Measurements from ENCODE around the gene SUSD4. TPM values are rescaled to one million over a fixed set of nuclear protein-coding genes. Genes with fewer than 3 reads are reported as not detected.

Gene SUSD4
- total RNA-seq, 6 donors from 2014 or later, result 0.55 to 3.8 (median 2.9) TPM; not detected in 1

DNA sequence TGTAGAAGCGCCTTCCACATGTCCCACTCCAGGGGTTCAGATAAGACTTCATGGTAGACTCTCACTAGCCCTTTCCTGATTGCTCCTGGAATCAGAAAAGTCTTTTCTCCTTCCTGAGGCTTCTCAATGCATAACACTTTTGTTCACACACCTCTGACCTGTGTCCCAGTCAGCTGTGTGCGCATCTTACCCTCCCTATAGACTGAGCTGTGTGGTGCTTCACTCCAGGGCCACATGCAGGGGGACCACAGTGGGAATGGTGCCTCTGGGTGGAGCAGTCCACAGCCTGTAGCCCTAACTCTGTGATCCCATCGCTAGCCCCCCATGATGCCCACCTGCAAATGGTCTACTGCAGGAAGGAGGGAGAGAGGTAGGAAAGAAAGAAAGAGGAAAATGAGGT is 136.9 kb downstream of the SUSD4 start:
- Histone ChIP-seq H3K4me1 (no peaks in the 10 kb centered on the region), H3K27me3 (no peaks in the 10 kb centered on the region), H3K27ac (no peak overlapping the region), H3K4me3 (no peak overlapping the region), H3K36me3 (no peaks in the 10 kb centered on the region), H3K9me3 (no peaks in the 10 kb centered on the region)
- no peak for DNase-seq
- TF ChIP-seq, protein P1, sequence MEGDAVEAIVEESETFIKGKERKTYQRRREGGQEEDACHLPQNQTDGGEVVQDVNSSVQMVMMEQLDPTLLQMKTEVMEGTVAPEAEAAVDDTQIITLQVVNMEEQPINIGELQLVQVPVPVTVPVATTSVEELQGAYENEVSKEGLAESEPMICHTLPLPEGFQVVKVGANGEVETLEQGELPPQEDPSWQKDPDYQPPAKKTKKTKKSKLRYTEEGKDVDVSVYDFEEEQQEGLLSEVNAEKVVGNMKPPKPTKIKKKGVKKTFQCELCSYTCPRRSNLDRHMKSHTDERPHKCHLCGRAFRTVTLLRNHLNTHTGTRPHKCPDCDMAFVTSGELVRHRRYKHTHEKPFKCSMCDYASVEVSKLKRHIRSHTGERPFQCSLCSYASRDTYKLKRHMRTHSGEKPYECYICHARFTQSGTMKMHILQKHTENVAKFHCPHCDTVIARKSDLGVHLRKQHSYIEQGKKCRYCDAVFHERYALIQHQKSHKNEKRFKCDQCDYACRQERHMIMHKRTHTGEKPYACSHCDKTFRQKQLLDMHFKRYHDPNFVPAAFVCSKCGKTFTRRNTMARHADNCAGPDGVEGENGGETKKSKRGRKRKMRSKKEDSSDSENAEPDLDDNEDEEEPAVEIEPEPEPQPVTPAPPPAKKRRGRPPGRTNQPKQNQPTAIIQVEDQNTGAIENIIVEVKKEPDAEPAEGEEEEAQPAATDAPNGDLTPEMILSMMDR (IDR thresholded peaks at IDR 0.05), result no peak
- TF ChIP-seq POLR2A (IDR thresholded peaks at IDR 0.05), result no peak
- TF ChIP-seq POLR2AphosphoS5 (IDR thresholded peaks at IDR 0.05), result no peak
- TF ChIP-seq EP300 (IDR thresholded peaks at IDR 0.05), result no peak
- ATAC-seq (ENCODE audit: low FRiP score in 2 of 2), result no peak
- WGBS, 2 donors, result 89 to 91% methylated on average over 2 to 3 of the region's 3 CpGs

DNA sequence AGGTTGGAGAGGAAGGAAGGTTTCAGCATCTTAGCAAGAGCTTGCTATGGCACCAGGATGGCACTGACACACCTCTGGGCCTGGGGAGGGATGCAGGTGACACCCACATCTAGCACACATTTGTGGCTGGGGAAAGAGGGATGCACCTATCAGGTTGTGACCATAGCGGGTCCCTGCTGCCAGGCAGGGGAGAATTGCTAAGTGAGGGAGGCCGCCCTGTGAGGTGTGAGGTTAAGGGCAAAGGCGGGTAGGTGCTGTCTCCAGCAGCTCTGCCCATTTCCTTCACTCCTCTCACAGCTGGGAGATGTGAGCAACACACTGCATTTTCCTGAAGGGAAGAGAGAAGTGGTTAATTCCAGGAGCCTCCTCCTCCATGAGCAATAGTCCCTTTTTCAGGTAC is 137.7 kb downstream of the SUSD4 start:
- no peak for TF ChIP-seq EP300 (IDR thresholded peaks at IDR 0.05)
- TF ChIP-seq POLR2AphosphoS5 (IDR thresholded peaks at IDR 0.05), result no peak
- TF ChIP-seq POLR2A (IDR thresholded peaks at IDR 0.05), result no peak
- TF ChIP-seq, protein P1 (IDR thresholded peaks at IDR 0.05), result no peak
- Histone ChIP-seq H3K4me1 (no peaks in the 10 kb centered on the region), H3K27me3 (no peaks in the 10 kb centered on the region), H3K36me3 (no peaks in the 10 kb centered on the region), H3K9me3 (no peaks in the 10 kb centered on the region), H3K4me3 (no peak overlapping the region), H3K27ac (no peak overlapping the region)
- DNase-seq (no peak), ATAC-seq (ENCODE audit: low FRiP score in 2 of 2) (no peak)
- WGBS, 2 donors, result 87 to 97% methylated on average over 3 of the region's 3 CpGs

DNA sequence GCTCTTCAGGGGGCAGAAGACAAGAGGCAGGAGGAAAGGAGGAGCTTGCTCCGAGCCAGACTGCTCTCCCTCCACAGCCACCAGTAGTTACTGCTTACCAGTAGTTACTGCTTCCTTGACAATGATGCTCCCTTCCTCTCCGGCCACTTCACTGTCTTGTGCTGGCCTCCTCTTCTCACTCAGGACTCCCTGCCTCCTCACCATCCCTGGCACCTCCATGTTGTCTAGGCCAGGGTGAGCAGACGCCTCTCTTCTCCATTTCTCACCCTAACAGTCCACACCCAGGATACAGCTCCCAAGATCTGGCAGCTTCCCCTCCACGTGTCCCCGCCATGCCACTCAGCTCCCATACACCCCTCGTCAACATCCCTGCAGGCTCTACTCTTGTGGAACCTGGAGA is 138.5 kb downstream of the SUSD4 start:
- Histone ChIP-seq H3K27me3 (no peaks in the 10 kb centered on the region), H3K4me1 (no peaks in the 10 kb centered on the region), H3K9me3 (no peaks in the 10 kb centered on the region), H3K27ac (no peak overlapping the region), H3K4me3 (no peak overlapping the region), H3K36me3 (no peaks in the 10 kb centered on the region)
- ATAC-seq (ENCODE audit: low FRiP score in 2 of 2) (no peak), DNase-seq (no peak)
- 81 to 87% methylated on average over 6 of the region's 6 CpGs for WGBS, 2 donors
- TF ChIP-seq EP300 (IDR thresholded peaks at IDR 0.05) (no peak), POLR2AphosphoS5 (IDR thresholded peaks at IDR 0.05) (no peak), POLR2A (IDR thresholded peaks at IDR 0.05) (no peak)
- TF ChIP-seq, protein P1 (IDR thresholded peaks at IDR 0.05), result no peak

DNA sequence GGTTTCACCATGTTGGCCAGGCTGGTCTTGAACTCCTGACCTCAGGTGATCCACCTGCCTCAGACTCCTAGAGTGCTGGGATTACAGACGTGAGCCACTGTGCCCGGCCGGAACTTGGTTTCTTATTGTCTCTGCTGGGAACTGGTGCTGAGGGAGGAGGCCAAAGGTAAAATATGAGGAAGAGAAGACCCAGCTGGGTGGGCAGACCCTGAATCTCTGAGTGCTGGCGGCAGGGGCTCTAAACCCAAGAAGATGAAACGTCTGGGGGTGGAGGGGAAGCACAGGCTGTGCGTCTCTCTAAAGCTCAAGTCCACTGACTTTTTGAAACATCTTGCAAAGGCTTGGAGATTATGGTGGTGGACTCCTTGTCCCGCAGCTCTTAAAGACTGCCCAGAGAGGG is 138.9 kb downstream of the SUSD4 start:
- ATAC-seq (ENCODE audit: low FRiP score in 2 of 2) (no peak), DNase-seq (no peak)
- H3K27ac ChIP-seq, result no peak overlapping the region
- H3K27me3 ChIP-seq, result no peaks in the 10 kb centered on the region
- H3K36me3 ChIP-seq, result no peaks in the 10 kb centered on the region
- H3K9me3 ChIP-seq, result no peaks in the 10 kb centered on the region
- no peak overlapping the region for H3K4me3 ChIP-seq
- no peaks in the 10 kb centered on the region for H3K4me1 ChIP-seq
- no peak for TF ChIP-seq POLR2AphosphoS5 (IDR thresholded peaks at IDR 0.05)
- TF ChIP-seq POLR2A (IDR thresholded peaks at IDR 0.05), result no peak
- TF ChIP-seq, protein P1 (IDR thresholded peaks at IDR 0.05), result no peak
- no peak for TF ChIP-seq EP300 (IDR thresholded peaks at IDR 0.05)
- WGBS, 2 donors, result 86 to 92% methylated on average over 7 of the region's 7 CpGs

DNA sequence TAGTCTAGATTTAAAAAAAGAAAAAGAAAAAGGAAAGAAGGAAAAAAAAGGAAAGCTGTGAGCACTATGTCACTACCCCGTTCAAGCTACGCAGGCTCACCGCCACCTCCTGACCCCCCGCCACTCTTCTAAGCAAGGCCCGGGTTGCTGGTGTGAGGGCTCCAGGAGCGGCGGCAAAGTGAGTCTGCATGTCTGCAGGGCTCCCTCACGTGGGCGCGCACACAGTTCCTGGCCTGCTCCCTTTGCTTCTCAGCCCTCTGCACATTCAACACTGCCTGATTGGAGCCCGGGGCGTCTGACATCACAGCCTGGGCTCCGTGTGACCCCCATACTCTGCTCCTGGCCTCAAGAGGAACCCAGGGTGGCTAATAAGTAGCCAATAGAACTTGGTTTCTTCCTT is 139.5 kb downstream of the SUSD4 start:
- WGBS, 2 donors, result 76 to 84% methylated on average over 13 of the region's 13 CpGs
- Histone ChIP-seq H3K36me3 (no peaks in the 10 kb centered on the region), H3K9me3 (peaks cover 0 to under 1% (median under 1%) of the 10 kb centered on the region in 4 donors), H3K4me3 (no peak overlapping the region), H3K4me1 (no peaks in the 10 kb centered on the region), H3K27ac (no peak overlapping the region), H3K27me3 (no peaks in the 10 kb centered on the region)
- DNase-seq (peak in 1 of 2 donors; percentile 57), ATAC-seq (ENCODE audit: low FRiP score in 2 of 2) (no peak)
- no peak for TF ChIP-seq POLR2A (IDR thresholded peaks at IDR 0.05)
- no peak for TF ChIP-seq EP300 (IDR thresholded peaks at IDR 0.05)
- no peak for TF ChIP-seq POLR2AphosphoS5 (IDR thresholded peaks at IDR 0.05)
- TF ChIP-seq, protein P1 (IDR thresholded peaks at IDR 0.05), result no peak

All from upper lobe of left lung (tissue), 6 donors.